GM12874 (cell line): ENCODE measurements around the gene FANCB.

ENCODE experiments used
- CTCF ChIP-seq: IDR thresholded peaks from 2 replicates; pipeline ENCODE4 v1.5.1; 2011; ENCODE audit warnings: low read depth, mild to moderate bottlenecking, control low read depth, low read length, moderate library complexity; ENCODE audit not compliant: insufficient read depth

The FANCB gene

GRCh38 chrX:14872851-14873675 is at the start of gene FANCB, which contains the start of gene MOSPD2:
Gene FANCB (minus strand): TSS chrX:14873069. CDS start chrX:14865510, 7,559 bp downstream.
Gene MOSPD2 (plus strand): TSS chrX:14873421. CDS start chrX:14873529, 108 bp downstream.
- no peak for TF ChIP-seq CTCF

GRCh38 chrX:14922437-14922836 is 49.6 kb upstream of the FANCB start:
- TF ChIP-seq CTCF, result no peak

GRCh38 chrX:14920196-14920595 is 47.3 kb upstream of the FANCB start:
- no peak for TF ChIP-seq CTCF

DNA sequence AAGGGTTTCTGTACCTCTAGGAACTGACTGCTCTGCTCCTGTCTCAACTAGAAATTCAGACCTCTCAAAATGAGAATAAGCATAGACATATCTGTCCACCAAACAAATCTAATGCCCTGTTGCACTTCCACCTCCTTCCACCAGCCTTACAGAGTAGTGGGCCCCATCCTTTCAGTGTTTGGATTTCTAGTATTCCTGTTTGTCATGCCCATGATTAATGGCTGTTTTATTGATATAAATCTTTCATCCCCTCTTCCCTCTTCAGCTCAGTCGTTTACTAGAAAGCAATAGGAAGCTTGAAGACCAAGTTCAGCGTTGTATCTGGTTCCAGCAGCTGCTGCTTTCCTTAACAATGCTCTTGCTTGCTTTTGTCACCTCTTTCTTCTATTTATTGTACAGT is 46.5 kb upstream of the FANCB start:
- TF ChIP-seq CTCF, result no peak

DNA sequence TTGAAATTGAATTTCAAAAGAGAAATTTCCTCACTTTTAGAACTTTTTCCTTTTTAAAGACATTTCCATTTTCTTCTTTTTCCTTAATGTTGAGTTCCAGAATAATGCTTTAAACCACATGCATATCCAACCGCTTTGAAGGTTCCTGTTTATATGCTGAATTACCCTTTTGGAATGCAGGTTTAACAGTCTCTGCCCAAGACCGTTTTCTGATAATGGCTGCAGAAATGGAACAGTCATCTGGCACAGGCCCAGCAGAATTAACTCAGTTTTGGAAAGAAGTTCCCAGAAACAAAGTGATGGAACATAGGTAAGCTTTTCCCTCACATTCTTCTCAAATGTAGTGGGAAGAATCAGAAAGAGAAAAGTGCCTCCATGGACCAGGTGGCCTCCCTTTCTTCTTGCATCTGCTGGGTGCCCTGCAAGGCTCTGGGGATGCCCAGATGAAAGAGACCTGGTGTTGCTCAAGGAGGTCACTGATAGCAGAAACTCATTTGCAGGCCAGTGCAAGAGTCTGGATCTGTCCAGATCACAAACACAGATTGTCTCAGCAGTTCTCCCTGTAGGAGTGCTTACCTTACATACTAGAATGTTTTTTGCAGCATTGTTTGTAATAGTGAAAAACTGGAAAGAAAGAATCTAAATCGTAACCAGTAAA is 43.3 kb upstream of the FANCB start:
- TF ChIP-seq CTCF, result no peak

DNA sequence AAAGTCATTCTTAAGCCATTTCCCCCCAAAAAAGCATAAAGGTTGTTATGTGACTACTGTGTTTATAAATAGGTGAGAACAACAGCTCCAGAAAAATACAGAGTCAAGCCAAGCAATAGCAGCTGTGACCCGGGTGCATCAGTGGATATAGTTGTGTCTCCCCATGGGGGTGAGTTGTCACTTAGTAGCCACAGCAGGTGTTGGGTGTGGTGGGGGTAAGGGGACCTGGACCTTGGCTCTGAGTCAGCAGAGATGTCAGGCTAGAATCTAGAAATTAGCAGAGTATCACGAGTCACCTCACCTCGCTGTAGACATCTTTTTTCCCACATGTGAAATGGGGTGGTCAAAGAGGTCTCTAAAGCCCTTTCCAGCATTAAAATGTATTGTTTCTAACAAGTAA is 42.7 kb upstream of the FANCB start:
- no peak for TF ChIP-seq CTCF

- TF ChIP-seq CTCF, result no peak
Observed at GRCh38 chrX:14913241-14913640, 40.4 kb upstream of the FANCB start.
